Muscle of arm (tissue), 12 donors: ENCODE results near the gene SNX1. TPM values are rescaled to one million over a fixed set of nuclear protein-coding genes. Genes with fewer than 3 reads are reported as not detected.
A peak's percentile ranks its signal among the peaks of the same experiment; 100 is the strongest.

Experiments used
- DNase-seq: peaks from one replicate; pipeline ENCODE4 v3.0.0-alpha.2; 2013
- polyA plus RNA-seq, 12 donors: library from polyadenylated mRNA; unstranded; fragments of 120-200 nt; gene quantifications; one replicate each; pipeline ENCODE4 v1.2.1, GENCODE V29; 2013; ENCODE audit not compliant: insufficient read length in 12 of 12

The SNX1 gene
- polyA plus RNA-seq, 12 donors, result 49.6 to 86.3 (median 59.1) TPM; not detected in 1

GRCh38 chr15:64144565-64145281 lies 48.9 kb downstream of the SNX1 start:
- no peak for DNase-seq

GRCh38 chr15:64146041-64146440 lies 50.3 kb downstream of the SNX1 start:
- no peak for DNase-seq

GRCh38 chr15:64146520-64146884 lies 50.7 kb downstream of the SNX1 start:
- DNase-seq, result no peak

GRCh38 chr15:64146885-64147681 lies 51.3 kb downstream of the SNX1 start:
- DNase-seq, result no peak

GRCh38 chr15:64148168-64148567 lies 52.4 kb downstream of the SNX1 start:
- DNase-seq, result no peak

GRCh38 chr15:64148581-64148980 lies 52.8 kb downstream of the SNX1 start:
- no peak for DNase-seq

GRCh38 chr15:64149424-64149823 lies 53.6 kb downstream of the SNX1 start:
- no peak for DNase-seq

GRCh38 chr15:64149893-64150578 lies 54.3 kb downstream of the SNX1 start:
- no peak for DNase-seq

GRCh38 chr15:64151727-64152506 lies 56.1 kb downstream of the SNX1 start, which contains the start of gene SNX22:
TSS of gene SNX22 (plus strand) at chr15:64151731. CDS start at chr15:64151776, 45 bp downstream.
- no peak for DNase-seq

- no peak for DNase-seq
Observed at GRCh38 chr15:64152507-64153387, 57.0 kb downstream of the SNX1 start.

GRCh38 chr15:64153480-64154367 lies 57.9 kb downstream of the SNX1 start:
- DNase-seq, result peak; percentile 85

- no peak for DNase-seq
Observed at GRCh38 chr15:64155802-64156651, 60.2 kb downstream of the SNX1 start.

- no peak for DNase-seq
Observed at GRCh38 chr15:64156652-64157331, 61.0 kb downstream of the SNX1 start.

GRCh38 chr15:64157599-64158125 lies 61.9 kb downstream of the SNX1 start:
- no peak for DNase-seq

- no peak for DNase-seq
Observed at GRCh38 chr15:64158363-64159134, 62.8 kb downstream of the SNX1 start.

- no peak for DNase-seq
Observed at GRCh38 chr15:64161688-64162477, 66.1 kb downstream of the SNX1 start.
